Measurements from ENCODE around the gene PDE4D.

- TF ChIP-seq CTCF (conservative IDR thresholded peaks at IDR 0.05; ENCODE audit: low read depth, low read length) (no peak), EZH2 (IDR thresholded peaks at IDR 0.05; ENCODE audit: borderline replicate concordance, low read depth, low read length, poor library complexity, severe bottlenecking) (no peak)
Observed at GRCh38 chr5:59682542-59682941, 211.0 kb downstream of the PDE4D start.
